ENCODE measurements around the gene EPHA7.

EPHA7 gene

DNA sequence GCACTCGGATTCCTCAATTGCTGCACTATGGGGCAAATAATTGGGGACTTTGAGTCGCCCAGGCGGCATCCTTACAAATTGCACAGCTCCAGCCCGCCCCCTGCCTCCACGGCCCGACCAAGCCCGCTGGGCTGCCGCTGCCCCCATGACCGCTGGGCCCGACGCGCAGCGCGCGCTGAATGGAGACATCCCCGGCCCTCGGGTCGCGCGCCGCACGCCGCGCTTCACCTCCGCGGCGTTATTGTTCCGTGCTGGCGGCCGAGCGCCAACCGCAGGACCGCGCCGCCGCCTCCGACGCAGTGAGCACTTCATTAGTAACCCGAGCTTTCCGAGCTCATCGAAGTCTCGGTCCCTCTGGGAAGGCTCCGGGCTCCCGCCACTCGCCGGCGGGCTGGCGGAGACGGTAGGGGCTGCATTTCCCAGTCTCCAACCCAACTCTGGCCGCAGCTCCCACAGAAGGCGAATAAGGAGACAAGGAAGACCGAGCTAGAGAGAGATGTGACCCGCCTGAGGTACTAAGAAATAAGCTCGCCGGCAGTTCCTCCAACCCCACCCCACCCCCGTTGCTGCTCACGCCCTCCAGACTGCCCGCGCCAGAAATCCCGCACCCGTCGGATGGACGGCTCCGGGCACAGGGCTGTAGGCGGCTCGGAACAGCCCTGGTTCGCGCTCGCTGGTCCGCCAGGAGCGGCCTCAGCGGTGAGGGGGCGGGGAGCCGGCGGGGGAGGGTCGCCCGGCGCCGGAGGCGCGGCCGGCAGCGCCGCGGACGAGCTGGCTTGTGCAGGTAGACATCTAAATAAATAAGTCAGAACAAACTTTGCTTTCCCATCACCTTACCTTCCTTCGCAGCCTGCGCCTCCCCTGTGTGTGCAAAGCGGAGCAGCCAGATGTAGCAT, 703 bp downstream of the EPHA7 start:
- peak overlapping the region; percentile 10 for H3K18ac ChIP-seq (ENCODE audit: low read length)
- no peak overlapping the region for H3K23ac ChIP-seq (ENCODE audit: low read length)
- DNase-seq = peak; percentile 75
- peak overlapping the region; percentile 88 for H3K56ac ChIP-seq (ENCODE audit: low read length)
- no peaks in the 10 kb centered on the region for H3K79me2 ChIP-seq (ENCODE audit: control insufficient read depth, insufficient read depth, low read length)
- H3K4me1 ChIP-seq (ENCODE audit: control insufficient read depth, low read depth, low read length) = no peaks in the 10 kb centered on the region
- peak overlapping the region; percentile 75 for H2BK120ac ChIP-seq (ENCODE audit: low read depth, low read length)
- no peak overlapping the region for H3K4ac ChIP-seq (ENCODE audit: low read depth, low read length)
- no peak overlapping the region for H4K8ac ChIP-seq (ENCODE audit: low read depth, low read length)
- no CpG with 5 or more reads among the region's 89 CpGs for WGBS (ENCODE audit: extremely low coverage, insufficient coverage, low lambda C conversion rate)
- no peak overlapping the region for H2AK5ac ChIP-seq (ENCODE audit: low read length)
- H3K36me3 ChIP-seq (ENCODE audit: control insufficient read depth, insufficient read depth, low read length) = no peaks in the 10 kb centered on the region
- peak overlapping the region; percentile 54 for H3K27ac ChIP-seq (ENCODE audit: low read depth, low read length)
- peak overlapping the region; percentile 88 for H3K4me3 ChIP-seq (ENCODE audit: low read length)
- H2BK5ac ChIP-seq (ENCODE audit: low read length) = no peak overlapping the region
- peak overlapping the region; percentile 99 for H3K4me2 ChIP-seq (ENCODE audit: low read length)
- H2BK15ac ChIP-seq (replicated peaks; ENCODE audit: low read depth) = no peak overlapping the region
- no peaks in the 10 kb centered on the region for H3K27me3 ChIP-seq (ENCODE audit: insufficient read depth, low read length, poor library complexity)
- peak overlapping the region; percentile 78 for H3K9ac ChIP-seq (ENCODE audit: low read length)
- H3K79me1 ChIP-seq (ENCODE audit: low read length) = no peaks in the 10 kb centered on the region
- H4K5ac ChIP-seq (ENCODE audit: low read length) = no peak overlapping the region

DNA sequence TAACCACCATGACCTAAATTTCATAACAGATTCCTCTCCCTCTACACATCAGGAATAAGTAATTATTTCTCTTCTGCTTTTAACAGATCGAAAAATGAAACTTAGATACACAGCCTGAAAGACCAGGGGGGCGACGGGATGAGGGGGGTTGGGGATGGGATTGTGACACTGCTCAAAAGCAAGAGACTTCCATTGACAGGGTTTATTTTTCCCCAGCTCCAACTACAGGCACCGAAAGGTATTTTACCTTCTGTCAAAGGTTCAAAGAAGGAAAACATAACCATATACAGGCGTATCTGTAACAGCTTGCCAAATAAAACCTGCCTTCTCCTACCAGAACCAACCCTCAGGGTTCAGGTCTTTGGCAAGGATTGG, 1.3 kb downstream of the EPHA7 start:
- H3K23ac ChIP-seq (ENCODE audit: low read length) = peak overlapping the region; percentile 75
- H3K4me1 ChIP-seq (ENCODE audit: control insufficient read depth, low read depth, low read length) = no peaks in the 10 kb centered on the region
- H2BK15ac ChIP-seq (replicated peaks; ENCODE audit: low read depth) = no peak overlapping the region
- no peaks in the 10 kb centered on the region for H3K79me2 ChIP-seq (ENCODE audit: control insufficient read depth, insufficient read depth, low read length)
- peak overlapping the region; percentile 99 for H3K4me2 ChIP-seq (ENCODE audit: low read length)
- peak overlapping the region; percentile 78 for H3K9ac ChIP-seq (ENCODE audit: low read length)
- no peak overlapping the region for H4K8ac ChIP-seq (ENCODE audit: low read depth, low read length)
- no peak overlapping the region for H2BK5ac ChIP-seq (ENCODE audit: low read length)
- no peak overlapping the region for H2BK120ac ChIP-seq (ENCODE audit: low read depth, low read length)
- no peak overlapping the region for H3K4ac ChIP-seq (ENCODE audit: low read depth, low read length)
- H3K27ac ChIP-seq (ENCODE audit: low read depth, low read length) = no peak overlapping the region
- no peak overlapping the region for H4K5ac ChIP-seq (ENCODE audit: low read length)
- no peak overlapping the region for H2AK5ac ChIP-seq (ENCODE audit: low read length)
- no peaks in the 10 kb centered on the region for H3K79me1 ChIP-seq (ENCODE audit: low read length)
- WGBS (ENCODE audit: extremely low coverage, insufficient coverage, low lambda C conversion rate) = no CpG with 5 or more reads among the region's 5 CpGs
- peak overlapping the region; percentile 86 for H3K56ac ChIP-seq (ENCODE audit: low read length)
- no peaks in the 10 kb centered on the region for H3K27me3 ChIP-seq (ENCODE audit: insufficient read depth, low read length, poor library complexity)
- no peaks in the 10 kb centered on the region for H3K36me3 ChIP-seq (ENCODE audit: control insufficient read depth, insufficient read depth, low read length)
- H3K4me3 ChIP-seq (ENCODE audit: low read length) = peak overlapping the region; percentile 88
- no peak for DNase-seq
- no peak overlapping the region for H3K18ac ChIP-seq (ENCODE audit: low read length)

DNA sequence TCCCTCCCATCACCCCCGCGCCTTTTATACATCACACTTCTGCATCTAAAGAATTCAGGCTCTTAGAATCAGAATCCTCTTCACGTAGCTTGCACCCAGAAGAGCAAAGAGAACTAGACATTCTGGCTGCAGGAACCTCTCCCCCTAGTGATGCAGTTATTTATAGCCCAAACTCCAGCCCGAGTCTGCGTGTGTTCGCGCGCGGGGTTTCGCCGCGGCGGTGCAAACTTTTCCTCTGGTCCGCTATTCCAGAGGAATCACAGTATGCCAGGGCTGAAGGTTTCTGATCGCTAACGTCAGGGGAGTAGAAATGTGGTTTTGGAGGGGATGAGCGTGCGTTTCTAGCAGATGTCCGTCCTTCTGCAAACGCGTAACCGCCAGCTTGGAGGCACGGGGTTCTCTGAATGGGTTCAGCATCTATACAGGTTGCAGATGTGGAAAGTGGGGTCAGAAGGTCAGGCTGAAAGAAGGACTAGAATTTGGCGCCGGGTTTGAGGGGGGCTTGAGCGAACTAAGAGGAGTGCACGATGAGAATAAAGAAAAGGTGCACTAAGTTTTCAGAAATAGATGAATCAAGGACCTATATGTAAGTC, 1.8 kb downstream of the EPHA7 start:
- no peak overlapping the region for H3K4ac ChIP-seq (ENCODE audit: low read depth, low read length)
- H3K9ac ChIP-seq (ENCODE audit: low read length) = peak overlapping the region; percentile 26
- H3K23ac ChIP-seq (ENCODE audit: low read length) = peak overlapping the region; percentile 75
- H2BK15ac ChIP-seq (replicated peaks; ENCODE audit: low read depth) = no peak overlapping the region
- H2BK5ac ChIP-seq (ENCODE audit: low read length) = no peak overlapping the region
- H3K4me2 ChIP-seq (ENCODE audit: low read length) = peak overlapping the region; percentile 99
- H2AK5ac ChIP-seq (ENCODE audit: low read length) = no peak overlapping the region
- H3K36me3 ChIP-seq (ENCODE audit: control insufficient read depth, insufficient read depth, low read length) = no peaks in the 10 kb centered on the region
- no peaks in the 10 kb centered on the region for H3K79me1 ChIP-seq (ENCODE audit: low read length)
- no peak overlapping the region for H3K18ac ChIP-seq (ENCODE audit: low read length)
- H4K8ac ChIP-seq (ENCODE audit: low read depth, low read length) = no peak overlapping the region
- no peaks in the 10 kb centered on the region for H3K27me3 ChIP-seq (ENCODE audit: insufficient read depth, low read length, poor library complexity)
- H3K4me1 ChIP-seq (ENCODE audit: control insufficient read depth, low read depth, low read length) = no peaks in the 10 kb centered on the region
- peak overlapping the region; percentile 55 for H3K4me3 ChIP-seq (ENCODE audit: low read length)
- DNase-seq = no peak
- no peaks in the 10 kb centered on the region for H3K79me2 ChIP-seq (ENCODE audit: control insufficient read depth, insufficient read depth, low read length)
- no peak overlapping the region for H2BK120ac ChIP-seq (ENCODE audit: low read depth, low read length)
- H4K5ac ChIP-seq (ENCODE audit: low read length) = no peak overlapping the region
- H3K56ac ChIP-seq (ENCODE audit: low read length) = peak overlapping the region; percentile 53
- WGBS (ENCODE audit: extremely low coverage, insufficient coverage, low lambda C conversion rate) = no CpG with 5 or more reads among the region's 27 CpGs
- H3K27ac ChIP-seq (ENCODE audit: low read depth, low read length) = no peak overlapping the region

DNA sequence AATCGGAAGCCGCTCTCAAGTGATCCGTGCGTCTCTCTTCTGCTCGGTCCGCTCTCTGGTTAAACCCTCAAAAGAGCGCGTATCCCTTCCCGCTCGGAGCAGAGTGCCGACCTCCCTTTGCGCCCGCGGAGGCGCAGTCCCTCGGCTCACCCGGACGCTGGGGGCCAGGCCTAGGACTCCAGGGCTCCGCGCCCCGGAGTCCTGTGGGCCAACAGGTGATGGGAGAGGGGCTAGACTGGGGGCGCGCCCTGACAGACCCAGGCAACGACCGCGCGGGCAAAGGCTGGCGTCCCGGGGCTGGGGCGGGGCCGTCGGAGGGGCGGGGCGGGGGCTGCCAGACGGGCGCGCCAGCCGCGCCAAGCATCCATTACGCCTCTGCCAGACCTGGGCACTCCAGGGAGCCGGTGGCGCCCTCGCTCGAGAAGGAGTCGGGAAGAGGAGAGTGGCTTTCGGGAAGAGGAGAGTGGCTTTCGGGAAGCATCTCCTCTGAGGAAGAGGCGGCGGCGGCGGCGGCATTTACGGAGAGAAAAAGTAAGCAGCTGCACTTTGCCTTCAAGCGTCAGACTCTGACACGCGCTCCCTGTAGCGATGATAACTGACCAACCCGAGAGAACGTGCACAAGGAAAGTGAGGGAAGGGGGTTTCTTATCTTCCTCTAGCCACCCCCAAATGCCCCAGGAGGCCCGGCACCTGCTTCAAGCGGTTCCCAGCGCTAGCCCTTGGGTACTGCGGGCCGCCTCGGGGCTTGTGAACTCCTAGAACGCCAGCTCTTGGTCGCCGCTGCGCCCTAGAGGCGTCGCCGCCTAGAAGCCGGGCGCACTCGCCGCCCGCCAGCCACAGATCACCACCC, 2.6 kb downstream of the EPHA7 start:
- no peak overlapping the region for H3K27ac ChIP-seq (ENCODE audit: low read depth, low read length)
- peak; percentile 67 for DNase-seq

DNA sequence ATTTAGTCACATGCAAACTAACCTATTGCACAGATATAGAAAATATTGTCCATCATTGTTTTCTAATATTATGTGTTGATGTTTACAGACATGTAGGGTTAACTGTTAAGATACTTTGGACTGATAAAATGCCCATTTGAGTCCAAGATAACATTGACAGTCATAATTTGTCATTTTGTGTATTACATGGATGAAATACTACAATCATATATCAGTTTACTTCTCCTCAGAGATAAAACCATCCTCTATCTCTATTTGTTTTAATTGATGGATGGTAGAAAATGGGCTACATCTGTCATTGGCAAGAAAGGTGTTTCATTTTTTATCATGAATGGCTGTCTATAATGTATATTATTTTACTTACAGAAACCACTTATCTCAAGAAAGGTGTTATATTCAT, 6.2 kb downstream of the EPHA7 start:
- H3K36me3 ChIP-seq (ENCODE audit: control insufficient read depth, insufficient read depth, low read length) = no peaks in the 10 kb centered on the region
- H3K4ac ChIP-seq (ENCODE audit: low read depth, low read length) = no peak overlapping the region
- H4K8ac ChIP-seq (ENCODE audit: low read depth, low read length) = no peak overlapping the region
- no peak overlapping the region for H2BK5ac ChIP-seq (ENCODE audit: low read length)
- no peaks in the 10 kb centered on the region for H3K27me3 ChIP-seq (ENCODE audit: insufficient read depth, low read length, poor library complexity)
- H3K27ac ChIP-seq (ENCODE audit: low read depth, low read length) = no peak overlapping the region
- no peak overlapping the region for H3K23ac ChIP-seq (ENCODE audit: low read length)
- no peak overlapping the region for H3K9ac ChIP-seq (ENCODE audit: low read length)
- H3K4me3 ChIP-seq (ENCODE audit: low read length) = no peak overlapping the region
- no peak overlapping the region for H2BK120ac ChIP-seq (ENCODE audit: low read depth, low read length)
- no peaks in the 10 kb centered on the region for H3K79me1 ChIP-seq (ENCODE audit: low read length)
- H4K5ac ChIP-seq (ENCODE audit: low read length) = no peak overlapping the region
- no peak overlapping the region for H3K18ac ChIP-seq (ENCODE audit: low read length)
- H3K4me2 ChIP-seq (ENCODE audit: low read length) = no peak overlapping the region
- no peaks in the 10 kb centered on the region for H3K4me1 ChIP-seq (ENCODE audit: control insufficient read depth, low read depth, low read length)
- no peak overlapping the region for H2BK15ac ChIP-seq (replicated peaks; ENCODE audit: low read depth)
- H3K79me2 ChIP-seq (ENCODE audit: control insufficient read depth, insufficient read depth, low read length) = no peaks in the 10 kb centered on the region
- no peak for DNase-seq
- H2AK5ac ChIP-seq (ENCODE audit: low read length) = no peak overlapping the region
- H3K56ac ChIP-seq (ENCODE audit: low read length) = no peak overlapping the region

More for the DNA sequence above, 2.6 kb downstream of the EPHA7 start:
- no peaks in the 10 kb centered on the region for H3K27me3 ChIP-seq (ENCODE audit: insufficient read depth, low read length, poor library complexity)
- H3K4ac ChIP-seq (ENCODE audit: low read depth, low read length) = no peak overlapping the region
- WGBS (ENCODE audit: extremely low coverage, insufficient coverage, low lambda C conversion rate) = no CpG with 5 or more reads among the region's 77 CpGs
- H3K56ac ChIP-seq (ENCODE audit: low read length) = peak overlapping the region; percentile 53
- H2AK5ac ChIP-seq (ENCODE audit: low read length) = no peak overlapping the region
- no peak overlapping the region for H2BK5ac ChIP-seq (ENCODE audit: low read length)
- H3K79me2 ChIP-seq (ENCODE audit: control insufficient read depth, insufficient read depth, low read length) = no peaks in the 10 kb centered on the region
- peak overlapping the region; percentile 99 for H3K4me2 ChIP-seq (ENCODE audit: low read length)
- no peak overlapping the region for H2BK15ac ChIP-seq (replicated peaks; ENCODE audit: low read depth)
- no peak overlapping the region for H4K5ac ChIP-seq (ENCODE audit: low read length)
- peak overlapping the region; percentile 26 for H3K9ac ChIP-seq (ENCODE audit: low read length)
- H3K4me3 ChIP-seq (ENCODE audit: low read length) = peak overlapping the region; percentile 55
- H3K18ac ChIP-seq (ENCODE audit: low read length) = peak overlapping the region; percentile 39
- no peaks in the 10 kb centered on the region for H3K36me3 ChIP-seq (ENCODE audit: control insufficient read depth, insufficient read depth, low read length)
- H4K8ac ChIP-seq (ENCODE audit: low read depth, low read length) = no peak overlapping the region
- no peak overlapping the region for H2BK120ac ChIP-seq (ENCODE audit: low read depth, low read length)
- H3K23ac ChIP-seq (ENCODE audit: low read length) = no peak overlapping the region
- no peaks in the 10 kb centered on the region for H3K4me1 ChIP-seq (ENCODE audit: control insufficient read depth, low read depth, low read length)
- H3K79me1 ChIP-seq (ENCODE audit: low read length) = no peaks in the 10 kb centered on the region
